Activated T-cell treated with anti-CD3 and anti-CD28 coated beads, Interleukin-2, amount 50 U/mL, for 72 hours (primary cell): ENCODE results near the gene UCP2. TPM values are rescaled to one million over a fixed set of nuclear protein-coding genes. Genes with fewer than 3 reads are reported as not detected.

ENCODE experiments used
- ATAC-seq, 2 donors: fragments of 150-1000 bp; cut with Tn5 transposase; replicated peaks in 1 of 2; 2 replicates each; pipeline ENCODE4 v1.10.0; 2021; ENCODE audit warnings: moderate library complexity in 2 of 2, mild to moderate bottlenecking in 1 of 2
- DNase-seq, 2 donors: peaks; one replicate each; pipeline ENCODE4 v3.0.0; 2021 to 2022; ENCODE audit warnings: mixed read lengths in 1 of 2
- H3K27ac Mint-ChIP-seq: one replicate; pipeline ENCODE4 v1.8.0; 2022; ENCODE audit warnings: mild to moderate bottlenecking, moderate library complexity, mixed read lengths
- H3K27me3 Mint-ChIP-seq: one replicate; pipeline ENCODE4 v1.8.0; 2022; ENCODE audit warnings: low read depth, mixed read lengths
- H3K36me3 Mint-ChIP-seq, 2 donors: one replicate each; pipeline ENCODE4 v1.8.0; 2022; ENCODE audit warnings: mixed read lengths in 2 of 2, mild to moderate bottlenecking in 1 of 2; ENCODE audit not compliant: insufficient read depth in 2 of 2
- H3K4me1 Mint-ChIP-seq: one replicate; pipeline ENCODE4 v1.8.0; 2022; ENCODE audit warnings: low read depth, mixed read lengths
- H3K4me3 Mint-ChIP-seq, 2 donors: one replicate each; pipeline ENCODE4 v1.8.0; 2022; ENCODE audit warnings: mild to moderate bottlenecking in 2 of 2, mixed read lengths in 2 of 2, moderate library complexity in 2 of 2
- H3K9me3 Mint-ChIP-seq, 2 donors: one replicate each; pipeline ENCODE4 v1.8.0; 2022; ENCODE audit warnings: mixed read lengths in 2 of 2
- total RNA-seq, 2 donors: library from RNA; stranded (reverse); gene quantifications; one replicate each; pipeline ENCODE4 v1.2.3, GENCODE V29; 2022

UCP2 gene
- total RNA-seq, 2 donors from 2014 or later: 152 to 198 TPM

DNA sequence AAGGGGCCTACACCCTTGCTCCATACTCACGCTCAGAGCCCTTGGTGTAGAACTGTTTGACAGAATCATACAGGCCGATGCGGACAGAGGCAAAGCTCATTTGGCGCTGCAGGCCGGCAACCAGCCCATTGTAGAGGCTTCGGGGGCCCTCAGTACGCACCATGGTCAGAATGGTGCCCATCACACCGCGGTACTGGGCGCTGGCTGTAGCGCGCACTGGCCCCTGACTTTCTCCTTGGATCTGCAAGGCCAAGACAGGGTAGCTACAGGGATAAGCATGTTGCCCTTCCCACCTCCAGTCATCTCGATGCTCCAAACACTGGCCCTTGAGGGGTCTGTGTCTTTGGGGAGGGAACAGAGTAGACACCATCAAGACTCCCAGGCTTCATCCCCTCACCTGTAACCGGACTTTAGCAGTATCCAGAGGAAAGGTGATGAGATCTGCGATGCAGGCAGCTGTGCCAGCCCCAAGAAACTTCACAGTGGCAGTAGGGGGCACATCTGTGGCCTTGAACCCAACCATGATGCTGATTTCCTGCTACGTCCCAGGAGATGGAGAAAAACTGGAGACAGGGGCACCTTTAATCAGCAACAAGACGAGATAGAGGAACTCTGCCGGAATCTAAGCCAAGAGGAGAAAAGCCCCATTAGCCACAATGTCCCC, 4.7 kb downstream of the UCP2 start:
- Mint-ChIP-seq H3K27ac (peak overlapping the region; percentile 96), H3K4me3 (peak overlapping the region; percentile 16 to 86), H3K4me1 (peaks cover 91% of the 10 kb centered on the region), H3K36me3 (peaks cover 52 to 65% of the 10 kb centered on the region in 2 donors), H3K27me3 (no peaks in the 10 kb centered on the region), H3K9me3 (no peaks in the 10 kb centered on the region)
- no peak for DNase-seq
- no peak for ATAC-seq

- peak overlapping the region; percentile 87 for H3K27ac Mint-ChIP-seq
- H3K36me3 Mint-ChIP-seq: peaks cover 42 to 53% of the 10 kb centered on the region in 2 donors
- H3K4me3 Mint-ChIP-seq: peak overlapping the region in 1 of 2 donors; percentile 46
- DNase-seq: no peak
- H3K4me1 Mint-ChIP-seq: peaks cover 98% of the 10 kb centered on the region
- H3K27me3 Mint-ChIP-seq: no peaks in the 10 kb centered on the region
- no peak for ATAC-seq
- H3K9me3 Mint-ChIP-seq: no peaks in the 10 kb centered on the region
Observed at GRCh38 chr11:73976451-73977151, 6.0 kb downstream of the UCP2 start.

DNA sequence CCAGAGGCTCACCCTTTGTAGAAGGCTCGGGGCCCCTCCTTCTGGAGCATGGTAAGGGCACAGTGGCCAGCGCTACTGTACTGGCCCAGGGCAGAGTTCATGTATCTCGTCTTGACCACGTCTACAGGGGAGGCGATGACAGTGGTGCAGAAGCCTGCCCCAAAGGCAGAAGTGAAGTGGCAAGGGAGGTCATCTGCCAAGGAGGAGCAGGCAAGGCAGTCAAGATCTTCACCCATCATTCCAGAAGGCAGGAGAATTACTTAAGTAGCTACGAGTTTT, 7.2 kb downstream of the UCP2 start:
- Mint-ChIP-seq H3K4me3 (peak overlapping the region; percentile 15 to 19), H3K27me3 (no peaks in the 10 kb centered on the region), H3K36me3 (peaks cover 32 to 46% of the 10 kb centered on the region in 2 donors), H3K4me1 (peaks cover 95% of the 10 kb centered on the region), H3K9me3 (no peaks in the 10 kb centered on the region), H3K27ac (peak overlapping the region; percentile 71)
- no peak for DNase-seq
- ATAC-seq: no peak

DNA sequence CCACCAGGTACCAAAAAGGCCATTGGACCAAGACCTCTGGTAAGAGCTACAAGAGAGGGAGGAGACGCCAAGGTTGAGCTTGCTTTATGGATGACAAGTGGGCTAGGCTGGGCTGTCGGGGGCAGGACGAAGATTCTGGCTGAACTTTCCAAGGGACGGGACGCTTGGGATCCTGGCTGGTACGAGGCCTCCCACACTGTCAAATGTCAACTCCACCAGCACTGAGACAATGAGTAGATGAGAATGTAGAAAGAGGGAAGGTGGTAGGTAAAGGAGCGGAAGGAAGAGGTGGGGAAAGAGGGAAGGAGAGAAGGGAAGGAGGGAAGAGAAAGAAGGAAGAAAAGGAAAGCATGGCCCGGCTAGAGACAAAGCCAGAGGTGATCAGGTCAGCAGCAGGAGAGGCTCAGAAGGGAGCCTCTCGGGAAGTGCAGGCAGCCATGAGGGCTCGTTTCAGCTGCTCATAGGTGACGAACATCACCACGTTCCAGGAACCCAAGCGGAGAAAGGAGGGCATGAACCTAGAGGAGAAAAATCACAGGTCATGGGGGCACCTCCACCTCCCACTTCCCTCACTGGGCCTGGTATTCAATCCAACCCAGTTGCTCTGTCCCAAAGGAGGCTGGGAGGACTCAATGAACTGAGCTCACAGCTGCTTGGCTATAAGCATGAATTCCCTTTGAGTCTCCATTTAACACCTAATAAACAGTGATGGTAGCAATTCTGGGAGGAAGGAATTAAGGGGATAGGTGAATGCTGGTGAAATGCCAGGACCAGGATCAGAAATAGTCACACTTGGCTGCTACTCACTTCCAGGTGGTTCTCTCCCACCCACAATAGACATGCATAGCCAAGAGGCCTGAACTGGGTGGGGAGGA, 7.8 kb downstream of the UCP2 start:
- peak overlapping the region; percentile 16 to 64 for H3K4me3 Mint-ChIP-seq
- peaks cover 95% of the 10 kb centered on the region for H3K4me1 Mint-ChIP-seq

GRCh38 chr11:73972620-73973449, 9.8 kb downstream of the UCP2 start:
- H3K9me3 Mint-ChIP-seq: no peaks in the 10 kb centered on the region
- peaks cover 22 to 30% of the 10 kb centered on the region in 2 donors for H3K36me3 Mint-ChIP-seq
- peak overlapping the region; percentile 77 for H3K27ac Mint-ChIP-seq
- H3K27me3 Mint-ChIP-seq: no peaks in the 10 kb centered on the region
- H3K4me3 Mint-ChIP-seq: no peak overlapping the region
- ATAC-seq: no peak
- DNase-seq: no peak
- peaks cover 93% of the 10 kb centered on the region for H3K4me1 Mint-ChIP-seq

More for the DNA sequence above, 7.8 kb downstream of the UCP2 start:
- H3K27ac Mint-ChIP-seq: peak overlapping the region; percentile 71
- no peaks in the 10 kb centered on the region for H3K9me3 Mint-ChIP-seq
- DNase-seq (no peak), ATAC-seq (peak in 1 of 2 donors; percentile 1)
- peaks cover 31 to 43% of the 10 kb centered on the region in 2 donors for H3K36me3 Mint-ChIP-seq
- H3K27me3 Mint-ChIP-seq: no peaks in the 10 kb centered on the region

- Mint-ChIP-seq H3K27ac (peak overlapping the region; percentile 8), H3K36me3 (peaks cover 18 to 25% of the 10 kb centered on the region in 2 donors), H3K4me1 (peaks cover 86% of the 10 kb centered on the region), H3K4me3 (no peak overlapping the region), H3K9me3 (no peaks in the 10 kb centered on the region), H3K27me3 (no peaks in the 10 kb centered on the region)
- ATAC-seq (no peak), DNase-seq (no peak)
Observed at GRCh38 chr11:73972187-73972586, 10.5 kb downstream of the UCP2 start.

DNA sequence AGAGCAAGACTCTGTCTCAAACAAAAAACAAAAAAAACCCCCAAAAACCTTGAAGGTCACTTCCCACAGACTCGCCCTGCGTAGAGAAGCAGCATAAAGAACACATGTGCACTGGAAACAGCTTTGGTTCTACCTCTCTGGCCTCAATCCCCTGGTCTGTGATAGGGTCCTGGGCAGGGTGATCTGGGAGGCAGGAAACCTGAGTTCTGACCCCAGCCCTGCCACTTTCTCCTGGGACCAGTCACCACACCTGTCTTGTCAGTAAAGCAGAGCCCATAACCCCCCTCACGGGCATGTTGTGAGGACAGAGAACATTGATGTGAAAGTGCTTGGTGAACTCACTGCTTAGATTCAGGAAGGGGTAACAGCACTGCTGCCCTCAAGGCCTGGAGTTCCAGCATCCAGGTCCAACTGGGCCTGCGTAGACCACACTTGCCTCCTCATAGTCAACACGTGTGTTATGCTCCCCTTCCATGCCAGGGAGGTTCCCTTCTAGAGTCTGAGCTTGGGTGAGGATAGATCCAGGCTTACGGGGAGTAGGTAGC, 11.4 kb downstream of the UCP2 start:
- H3K36me3 Mint-ChIP-seq: peaks cover 14 to 19% of the 10 kb centered on the region in 2 donors
- H3K27me3 Mint-ChIP-seq: no peaks in the 10 kb centered on the region
- ATAC-seq (peak in 1 of 2 donors; percentile 3), DNase-seq (no peak)
- H3K9me3 Mint-ChIP-seq: no peaks in the 10 kb centered on the region
- H3K4me3 Mint-ChIP-seq: no peak overlapping the region
- peaks cover 77% of the 10 kb centered on the region for H3K4me1 Mint-ChIP-seq
- peak overlapping the region; percentile 64 for H3K27ac Mint-ChIP-seq

GRCh38 chr11:73969991-73970800, 12.4 kb downstream of the UCP2 start:
- H3K36me3 Mint-ChIP-seq: peaks cover 8 to 9% of the 10 kb centered on the region in 2 donors
- DNase-seq (no peak), ATAC-seq (peak in 1 of 2 donors; percentile 8)
- H3K9me3 Mint-ChIP-seq: no peaks in the 10 kb centered on the region
- H3K4me1 Mint-ChIP-seq: peaks cover 66% of the 10 kb centered on the region
- H3K4me3 Mint-ChIP-seq: no peak overlapping the region
- H3K27ac Mint-ChIP-seq: peak overlapping the region; percentile 83
- H3K27me3 Mint-ChIP-seq: no peaks in the 10 kb centered on the region

DNA sequence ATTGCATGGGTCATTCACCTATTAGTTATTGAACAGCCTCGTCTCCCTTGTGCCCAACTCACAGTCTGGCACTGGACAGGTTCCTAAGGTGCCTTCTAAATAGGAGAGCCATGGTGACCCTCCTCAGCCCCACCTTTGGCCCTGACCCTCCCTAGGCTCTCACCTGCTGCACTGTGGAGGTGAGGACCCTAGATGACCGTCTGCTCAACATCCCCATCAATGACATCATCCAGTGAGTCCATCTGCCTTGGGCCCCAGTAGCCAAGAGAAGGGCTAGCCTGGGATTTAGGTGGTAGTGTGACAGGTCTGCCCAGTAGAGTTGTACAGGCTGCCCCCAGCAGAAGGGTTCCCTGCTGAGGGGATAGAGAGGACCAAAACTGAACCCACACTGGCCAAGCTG, 13.6 kb downstream of the UCP2 start:
- Mint-ChIP-seq H3K4me1 (peaks cover 63% of the 10 kb centered on the region), H3K9me3 (no peaks in the 10 kb centered on the region), H3K27me3 (no peaks in the 10 kb centered on the region), H3K4me3 (no peak overlapping the region), H3K36me3 (no peaks in the 10 kb centered on the region), H3K27ac (peak overlapping the region; percentile 45)
- ATAC-seq (no peak), DNase-seq (no peak)

DNA sequence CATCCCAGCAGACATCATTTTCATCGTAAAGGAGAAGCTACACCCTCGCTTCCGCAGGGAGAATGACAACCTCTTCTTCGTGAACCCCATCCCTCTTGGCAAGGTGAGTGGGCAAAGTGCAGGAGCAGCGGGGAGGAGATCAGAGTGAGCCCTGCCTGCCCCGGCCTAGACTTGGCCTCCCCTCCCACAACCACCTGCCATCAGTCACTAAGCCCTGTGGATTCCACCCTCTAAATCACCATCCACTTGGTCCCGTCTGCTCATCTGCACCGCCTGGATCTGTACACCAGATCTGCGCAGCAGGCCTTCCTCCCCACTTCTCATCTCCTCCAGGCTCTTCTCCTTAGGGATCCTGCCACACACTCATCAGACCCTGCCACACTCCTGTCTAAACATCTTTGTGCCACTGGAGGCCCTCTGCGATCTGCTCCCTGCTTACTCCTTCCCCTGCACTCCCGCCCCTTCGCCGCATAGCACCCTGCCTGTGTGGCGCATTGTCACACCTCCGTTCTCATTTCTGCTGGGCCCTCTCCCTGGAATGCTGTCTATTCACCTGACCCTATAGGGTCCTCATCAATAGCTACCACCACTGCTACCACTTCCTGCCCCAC, 14.2 kb downstream of the UCP2 start:
- peaks cover 60% of the 10 kb centered on the region for H3K4me1 Mint-ChIP-seq
- ATAC-seq: no peak

GRCh38 chr11:73965764-73966121, 16.9 kb downstream of the UCP2 start:
- Mint-ChIP-seq H3K9me3 (no peaks in the 10 kb centered on the region), H3K4me1 (peaks cover 37% of the 10 kb centered on the region), H3K4me3 (no peak overlapping the region), H3K27me3 (no peaks in the 10 kb centered on the region), H3K36me3 (no peaks in the 10 kb centered on the region), H3K27ac (no peak overlapping the region)
- ATAC-seq: no peak
- DNase-seq: no peak

More for the DNA sequence above, 14.2 kb downstream of the UCP2 start:
- no peaks in the 10 kb centered on the region for H3K36me3 Mint-ChIP-seq
- no peaks in the 10 kb centered on the region for H3K27me3 Mint-ChIP-seq
- H3K27ac Mint-ChIP-seq: peak overlapping the region; percentile 61
- DNase-seq: no peak
- H3K4me3 Mint-ChIP-seq: no peak overlapping the region
- no peaks in the 10 kb centered on the region for H3K9me3 Mint-ChIP-seq
